Panc1 (cell line): ENCODE results near the gene WDR93.

ENCODE experiments used
- CTCF ChIP-seq: fragments of 450-650 bp; IDR thresholded peaks from 2 replicates; pipeline ENCODE4 v1.5.1; 2017; ENCODE audit warnings: mild to moderate bottlenecking
- POLR2AphosphoS5 ChIP-seq: IDR thresholded peaks from 2 replicates; pipeline ENCODE4 v1.6.1; 2012; ENCODE audit warnings: mild to moderate bottlenecking, low read depth, low read length, moderate library complexity
- REST ChIP-seq, 2 experiments: IDR thresholded peaks; 2 replicates each; pipeline ENCODE4 v1.6.1; 2011 to 2012; ENCODE audit warnings: low read depth in 2 of 2, control low read depth in 1 of 2, low read length in 1 of 2, mild to moderate bottlenecking in 1 of 2, moderate library complexity in 1 of 2; ENCODE audit not compliant: insufficient read depth in 1 of 2
- SIN3A ChIP-seq: IDR thresholded peaks from 2 replicates; pipeline ENCODE4 v1.6.1; 2012; ENCODE audit warnings: low read depth, mild to moderate bottlenecking, low read length, moderate library complexity, borderline replicate concordance; ENCODE audit not compliant: insufficient read depth
- TCF7L2 ChIP-seq: IDR thresholded peaks from 2 replicates; pipeline ENCODE4 v1.6.1; 2011; ENCODE audit warnings: mild to moderate bottlenecking, low read depth, low read length, inconsistent platforms

GRCh38 chr15:89745131-89745530 lies 54.5 kb downstream of the WDR93 start:
- no peak for TF ChIP-seq REST (IDR thresholded peaks at IDR 0.05; ENCODE audit: insufficient read depth in 1 of 2, low read depth in 2 of 2, low read length in 1 of 2)
- no peak for TF ChIP-seq CTCF
- no peak for TF ChIP-seq SIN3A
- TF ChIP-seq POLR2AphosphoS5 = no peak
- no peak for TF ChIP-seq TCF7L2
